Neural progenitor cell (in vitro differentiated cells): Measurements from ENCODE around the gene FITM1. TPM values are rescaled to one million over a fixed set of nuclear protein-coding genes. Genes with fewer than 3 reads are reported as not detected.

ENCODE experiments used
- DNase-seq: peaks from one replicate; pipeline ENCODE4 v3.0.0-alpha.2; 2016; ENCODE audit warnings: low spot score
- H2AFZ ChIP-seq: fragments of 200-600 bp; sonication (generic); replicated peaks from 2 replicates; pipeline ENCODE4 v1.6.1; 2016; ENCODE audit warnings: antibody characterized with exemption
- H3F3A ChIP-seq: fragments of 200-600 bp; sonication (generic); 2 replicates; pipeline ENCODE4 v1.6.1; 2016; ENCODE audit warnings: antibody characterized with exemption, low read depth
- H3K27ac ChIP-seq: fragments of 200-600 bp; sonication (generic); 2 replicates; pipeline ENCODE4 v1.5.1; 2016; ENCODE audit warnings: mild to moderate bottlenecking
- H3K27me3 ChIP-seq: fragments of 200-600 bp; sonication (generic); 2 replicates; pipeline ENCODE4 v1.6.1; 2016; ENCODE audit warnings: mild to moderate bottlenecking, moderate library complexity
- H3K36me3 ChIP-seq: fragments of 200-600 bp; sonication (generic); 2 replicates; pipeline ENCODE4 v1.5.1; 2016
- H3K4me1 ChIP-seq: fragments of 200-600 bp; sonication (generic); 2 replicates; pipeline ENCODE4 v1.6.1; 2016; ENCODE audit warnings: mixed run types
- H3K4me2 ChIP-seq: fragments of 200-600 bp; sonication (generic); 2 replicates; pipeline ENCODE4 v1.6.1; 2016
- H3K4me3 ChIP-seq: fragments of 200-600 bp; sonication (generic); 2 replicates; pipeline ENCODE4 v1.5.1; 2016
- H3K79me2 ChIP-seq: fragments of 200-600 bp; sonication (generic); 2 replicates; pipeline ENCODE4 v1.6.1; 2016; ENCODE audit warnings: low read depth
- H3K9ac ChIP-seq: fragments of 200-600 bp; sonication (generic); 2 replicates; pipeline ENCODE4 v1.6.1; 2016
- H3K9me3 ChIP-seq: fragments of 200-600 bp; sonication (generic); 2 replicates; pipeline ENCODE4 v1.5.1; 2016; ENCODE audit warnings: low read depth
- H4K20me1 ChIP-seq: fragments of 200-600 bp; sonication (generic); 2 replicates; pipeline ENCODE4 v1.6.1; 2016; ENCODE audit warnings: low read depth
- H3K27ac Mint-ChIP-seq: 3 replicates; pipeline ENCODE4 v1.8.0; 2021; ENCODE audit warnings: mixed read lengths
- H3K27me3 Mint-ChIP-seq: 2 replicates; pipeline ENCODE4 v1.8.0; 2022; ENCODE audit warnings: low read depth, mild to moderate bottlenecking, inconsistent platforms, moderate library complexity, mixed read lengths; ENCODE audit not compliant: insufficient read depth
- H3K36me3 Mint-ChIP-seq: 3 replicates; pipeline ENCODE4 v1.8.0; 2021; ENCODE audit warnings: mixed read lengths
- H3K4me1 Mint-ChIP-seq: 3 replicates; pipeline ENCODE4 v1.8.0; 2021; ENCODE audit warnings: mixed read lengths
- H3K4me3 Mint-ChIP-seq: 3 replicates; pipeline ENCODE4 v1.8.0; 2021; ENCODE audit warnings: mild to moderate bottlenecking, moderate library complexity, mixed read lengths
- H3K9me3 Mint-ChIP-seq: 3 replicates; pipeline ENCODE4 v1.8.0; 2020; ENCODE audit warnings: mixed read lengths
- CTCF ChIP-seq: fragments of 200-600 bp; sonication (generic); IDR thresholded peaks from 2 replicates; pipeline ENCODE4 v1.5.1; 2017; ENCODE audit warnings: antibody characterized with exemption, mild to moderate bottlenecking
- EZH2 ChIP-seq: fragments of 200-600 bp; sonication (generic); IDR thresholded peaks from 2 replicates; pipeline ENCODE4 v1.6.1; 2017; ENCODE audit warnings: antibody characterized with exemption, mild to moderate bottlenecking, moderate library complexity
- EZH2phosphoT487 ChIP-seq: fragments of 200-600 bp; sonication (generic); IDR thresholded peaks from 2 replicates; pipeline ENCODE4 v1.6.1; 2017; ENCODE audit warnings: antibody characterized with exemption
- total RNA-seq: library from RNA; depleted of rRNA; stranded (reverse); fragments of >200 nt; gene quantifications from 2 replicates; pipeline ENCODE4 v1.2.3, GENCODE V29; 2015; ENCODE audit warnings: low replicate concordance

Gene FITM1
- total RNA-seq, 1 donor from 2014 or later, result 0.77 TPM

- H3K4me1 Mint-ChIP-seq, result peaks cover 37% of the 10 kb centered on the region
- Histone ChIP-seq H3F3A (peaks cover 42% of the 10 kb centered on the region), H3K9me3 (no peaks in the 10 kb centered on the region), H3K4me1 (peaks cover 17% of the 10 kb centered on the region), H2AFZ (no peak overlapping the region), H3K27me3 (no peaks in the 10 kb centered on the region), H3K4me2 (no peak overlapping the region), H3K4me3 (no peak overlapping the region), H3K9ac (no peak overlapping the region), H4K20me1 (peaks cover 32% of the 10 kb centered on the region), H3K36me3 (no peaks in the 10 kb centered on the region), H3K27ac (no peak overlapping the region), H3K79me2 (peaks cover 42% of the 10 kb centered on the region)
- no peaks in the 10 kb centered on the region for H3K9me3 Mint-ChIP-seq
- no peak for TF ChIP-seq CTCF
- no peak for TF ChIP-seq EZH2phosphoT487
- TF ChIP-seq EZH2, result no peak
- DNase-seq, result no peak
- peaks cover 6% of the 10 kb centered on the region for H3K27me3 Mint-ChIP-seq
- H3K27ac Mint-ChIP-seq, result peak overlapping the region; percentile 33
- peaks cover 19% of the 10 kb centered on the region for H3K36me3 Mint-ChIP-seq
- peak overlapping the region; percentile 27 for H3K4me3 Mint-ChIP-seq
Observed at GRCh38 chr14:24143511-24143910, 13.1 kb downstream of the FITM1 start.

GRCh38 chr14:24144451-24144850, 14.0 kb downstream of the FITM1 start:
- no peaks in the 10 kb centered on the region for H3K27me3 ChIP-seq
- peaks cover 9% of the 10 kb centered on the region for H3K36me3 Mint-ChIP-seq
- no peak overlapping the region for H3K4me2 ChIP-seq
- H3K4me3 Mint-ChIP-seq, result peak overlapping the region; percentile 18
- H3K4me1 ChIP-seq, result peaks cover 17% of the 10 kb centered on the region
- H3K9me3 ChIP-seq, result no peaks in the 10 kb centered on the region
- no peak overlapping the region for H3K9ac ChIP-seq
- H3K27ac ChIP-seq, result no peak overlapping the region
- H3K4me3 ChIP-seq, result no peak overlapping the region
- peaks cover 33% of the 10 kb centered on the region for H3F3A ChIP-seq
- DNase-seq, result no peak
- H2AFZ ChIP-seq, result no peak overlapping the region
- no peak overlapping the region for H3K27ac Mint-ChIP-seq
- TF ChIP-seq EZH2phosphoT487, result no peak
- no peak for TF ChIP-seq CTCF
- no peak for TF ChIP-seq EZH2
- H3K4me1 Mint-ChIP-seq, result peaks cover 33% of the 10 kb centered on the region
- peaks cover 27% of the 10 kb centered on the region for H4K20me1 ChIP-seq
- H3K9me3 Mint-ChIP-seq, result no peaks in the 10 kb centered on the region
- no peaks in the 10 kb centered on the region for H3K36me3 ChIP-seq
- peaks cover 46% of the 10 kb centered on the region for H3K79me2 ChIP-seq
- H3K27me3 Mint-ChIP-seq, result peaks cover 6% of the 10 kb centered on the region

GRCh38 chr14:24145219-24145618, 14.8 kb downstream of the FITM1 start:
- Histone ChIP-seq H4K20me1 (peaks cover 20% of the 10 kb centered on the region), H3F3A (peaks cover 28% of the 10 kb centered on the region), H3K27ac (no peak overlapping the region), H3K79me2 (peaks cover 41% of the 10 kb centered on the region), H3K4me3 (no peak overlapping the region), H3K4me1 (peaks cover 10% of the 10 kb centered on the region), H3K9ac (no peak overlapping the region), H3K4me2 (peak overlapping the region; percentile 100), H3K36me3 (no peaks in the 10 kb centered on the region), H3K9me3 (no peaks in the 10 kb centered on the region), H2AFZ (no peak overlapping the region), H3K27me3 (no peaks in the 10 kb centered on the region)
- Mint-ChIP-seq H3K4me3 (peak overlapping the region; percentile 99), H3K9me3 (no peaks in the 10 kb centered on the region), H3K4me1 (peaks cover 28% of the 10 kb centered on the region), H3K27me3 (peaks cover 6% of the 10 kb centered on the region), H3K36me3 (peaks cover 7% of the 10 kb centered on the region), H3K27ac (no peak overlapping the region)
- TF ChIP-seq CTCF (no peak), EZH2phosphoT487 (no peak), EZH2 (no peak)
- DNase-seq, result no peak
